Stimulated activated CD4-positive, alpha-beta T cell treated with anti-CD3 and anti-CD28 coated beads, TNF-alpha, amount 100 ng/mL, for 4 hours (primary cell): ENCODE data around the gene HCAR3.
"Not testable (repeated sequence)": the region's sequence is repeated elsewhere in the genome, so short reads cannot be mapped to it uniquely, and the experiment has no call there.

Experiments
- DNase-seq, 3 experiments: peaks; one replicate each; pipeline ENCODE4 v3.0.0-alpha.2; 2020; ENCODE audit warnings: low read depth in 3 of 3

Gene HCAR3

DNA sequence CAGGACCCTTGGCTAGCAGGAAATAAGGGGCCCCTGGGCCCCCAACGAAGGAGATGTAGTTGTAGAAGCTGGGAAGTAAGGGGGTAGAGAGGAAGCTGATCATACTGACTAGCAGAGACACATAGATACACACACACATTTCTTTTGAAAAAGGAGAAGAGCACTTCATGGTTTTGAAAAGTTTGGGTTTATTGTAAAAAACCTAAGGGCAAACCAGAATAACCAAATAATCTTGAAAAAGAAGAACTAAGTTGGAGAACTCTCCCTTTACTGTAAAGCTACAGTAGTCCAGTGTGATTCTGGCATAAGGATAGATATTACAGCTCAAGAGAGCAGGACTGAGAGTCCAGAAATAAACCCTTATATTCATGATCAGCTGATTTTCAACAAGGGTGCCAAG is 5.8 kb upstream of the HCAR3 start:
- DNase-seq = no peak

DNA sequence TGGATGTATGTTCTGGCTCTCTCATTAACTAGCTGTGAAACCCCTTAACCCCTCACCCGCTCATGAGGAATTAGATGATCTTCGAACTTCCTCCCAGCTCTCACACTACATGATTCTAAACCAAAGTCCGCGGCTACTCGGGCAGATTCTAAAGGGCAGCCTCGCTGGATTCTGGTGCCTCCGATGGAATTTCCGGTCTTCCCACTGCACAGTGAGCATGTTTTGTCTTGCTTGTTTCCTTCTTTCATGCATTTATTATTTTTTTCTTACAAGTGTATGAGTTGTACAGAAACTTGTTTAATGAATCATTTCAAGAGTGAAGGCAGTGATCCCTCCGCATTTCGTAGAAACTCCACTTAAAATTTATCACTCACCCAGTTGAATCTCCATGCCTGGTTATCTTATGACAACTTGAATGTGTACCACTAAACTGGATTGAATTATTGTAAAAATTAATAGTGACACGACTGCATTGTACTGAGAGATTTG is 4.5 kb upstream of the HCAR3 start:
- DNase-seq = no peak

DNA sequence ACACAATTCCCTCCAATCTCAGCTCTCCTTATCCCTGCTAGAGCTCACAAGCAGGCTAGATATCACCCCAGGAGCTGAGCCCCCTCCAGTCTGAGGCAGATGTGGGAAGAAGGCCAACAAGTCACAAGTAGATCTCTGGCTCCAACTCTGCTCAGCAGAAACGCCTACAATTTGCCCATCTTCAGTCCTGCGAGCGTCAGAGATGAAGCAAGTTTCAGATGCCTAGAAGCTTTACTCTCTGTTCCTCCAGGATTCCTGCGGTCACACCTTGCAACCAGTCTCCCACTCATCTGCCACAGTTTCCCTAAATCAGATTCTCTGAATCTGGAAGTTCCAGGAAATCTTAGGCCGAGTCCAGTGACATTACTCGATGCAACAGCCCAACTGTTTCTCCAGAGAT is 1.4 kb downstream of the HCAR3 start:
- DNase-seq = not testable (repeated sequence)

DNA sequence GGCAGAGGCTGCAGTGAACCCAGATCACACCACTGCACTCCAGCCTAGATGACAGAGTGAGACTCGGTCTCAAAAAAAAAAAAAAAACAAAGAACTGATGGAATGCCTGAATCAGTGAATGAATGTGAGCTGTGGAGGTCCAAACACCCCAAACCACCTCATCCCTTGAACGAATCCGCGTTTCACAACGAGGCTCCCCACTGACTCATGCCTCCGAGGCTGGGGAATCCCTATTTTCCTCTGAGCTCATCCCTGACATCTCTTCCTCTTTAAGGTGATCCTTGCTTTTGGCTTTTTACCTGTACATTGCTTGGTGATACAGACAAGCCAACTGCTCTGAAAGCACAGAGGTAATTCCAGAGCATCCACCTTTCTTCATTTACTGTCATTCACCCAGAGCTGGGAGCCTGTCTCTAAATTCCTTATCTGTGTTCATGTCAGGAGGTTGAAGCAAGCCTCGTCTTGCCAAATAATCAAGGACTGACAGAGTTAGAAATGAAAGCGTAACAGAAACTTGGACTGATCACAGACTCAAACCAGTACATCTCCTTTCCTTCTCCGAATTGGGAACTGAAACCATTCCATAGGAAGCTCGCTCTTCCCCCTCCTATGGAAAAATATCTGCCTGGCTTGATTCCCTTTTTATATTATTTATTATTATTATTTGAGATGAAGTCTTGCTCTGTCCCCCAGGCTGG is 3.0 kb downstream of the HCAR3 start:
- not testable (repeated sequence) for DNase-seq

DNA sequence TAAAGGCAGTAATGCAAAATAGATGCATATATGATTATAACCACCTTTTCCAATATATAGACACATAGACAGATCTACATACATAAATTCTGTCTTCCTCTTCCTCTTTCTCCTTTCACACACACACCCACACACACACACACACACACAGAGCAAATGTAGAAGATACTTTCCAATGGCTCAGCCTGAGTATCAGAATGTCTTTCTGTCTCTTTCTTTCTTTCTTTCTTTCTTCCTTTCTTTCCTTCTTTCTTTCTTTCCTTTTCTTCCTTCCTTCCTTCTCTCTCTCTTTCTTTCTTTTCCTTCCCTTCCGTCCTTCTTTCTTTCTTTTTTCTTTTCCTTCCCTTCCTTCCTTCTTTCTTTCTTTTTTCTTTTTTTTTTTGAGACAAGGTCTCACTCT is 5.3 kb downstream of the HCAR3 start:
- DNase-seq = not testable (repeated sequence)

DNA sequence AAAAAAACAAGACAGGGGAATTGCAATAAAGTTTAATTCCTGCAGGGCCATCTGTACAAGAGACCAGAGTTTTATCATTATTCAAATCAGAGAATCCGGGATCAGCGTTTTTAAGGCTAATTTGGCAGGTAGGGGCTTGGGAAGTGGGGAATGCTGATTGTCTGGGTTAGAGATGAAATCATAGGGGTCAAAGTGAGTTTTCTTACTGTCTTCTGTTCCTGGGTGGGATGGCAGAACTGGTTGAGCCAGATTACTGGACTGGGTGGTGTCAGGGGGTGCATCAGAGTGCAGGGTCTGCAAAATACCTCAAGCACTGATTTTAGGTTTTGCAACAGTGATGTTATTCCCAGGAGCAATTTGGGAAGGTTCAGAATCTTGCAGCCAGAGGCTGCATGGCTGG is 6.3 kb downstream of the HCAR3 start:
- not testable (repeated sequence) for DNase-seq

DNA sequence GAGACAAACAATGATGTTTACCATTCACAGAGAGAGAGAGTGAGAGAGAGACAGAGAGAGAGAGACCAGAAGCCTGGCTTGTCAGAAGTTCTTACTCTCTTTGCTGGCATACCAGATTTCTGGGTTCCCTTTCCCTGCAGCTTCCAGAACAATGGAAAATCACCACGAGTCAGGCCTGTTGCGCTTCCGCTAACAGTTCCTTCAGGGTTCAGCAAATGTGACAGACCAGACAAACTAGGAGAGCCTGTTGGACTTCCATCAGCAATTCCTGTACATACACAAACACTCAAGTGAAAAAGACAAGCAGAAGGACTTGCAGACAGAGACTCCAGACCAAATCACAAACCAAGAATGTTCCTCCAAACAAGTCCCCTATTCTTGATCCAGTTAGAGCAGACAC is 7.3 kb downstream of the HCAR3 start:
- DNase-seq = not testable (repeated sequence)

DNA sequence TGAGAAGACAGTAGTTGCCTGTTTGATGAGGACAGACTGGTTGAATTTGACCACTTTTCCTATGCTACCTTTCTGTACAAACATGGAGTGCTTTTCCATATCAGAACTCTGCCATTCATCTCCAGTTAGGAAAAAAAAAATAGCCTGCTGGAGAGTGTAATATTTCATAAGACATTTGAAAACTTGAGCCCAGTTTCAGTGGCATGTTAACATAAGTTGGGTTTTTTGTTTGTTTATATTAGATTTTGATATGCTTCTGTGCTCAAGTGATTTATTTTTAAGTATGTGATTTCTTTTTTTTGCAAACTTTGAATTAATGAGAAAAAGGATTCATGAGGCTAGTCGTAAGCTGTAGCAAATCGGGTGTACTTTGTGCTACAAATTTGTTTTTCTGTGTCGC is 12.8 kb downstream of the HCAR3 start:
- not testable (repeated sequence) for DNase-seq

DNA sequence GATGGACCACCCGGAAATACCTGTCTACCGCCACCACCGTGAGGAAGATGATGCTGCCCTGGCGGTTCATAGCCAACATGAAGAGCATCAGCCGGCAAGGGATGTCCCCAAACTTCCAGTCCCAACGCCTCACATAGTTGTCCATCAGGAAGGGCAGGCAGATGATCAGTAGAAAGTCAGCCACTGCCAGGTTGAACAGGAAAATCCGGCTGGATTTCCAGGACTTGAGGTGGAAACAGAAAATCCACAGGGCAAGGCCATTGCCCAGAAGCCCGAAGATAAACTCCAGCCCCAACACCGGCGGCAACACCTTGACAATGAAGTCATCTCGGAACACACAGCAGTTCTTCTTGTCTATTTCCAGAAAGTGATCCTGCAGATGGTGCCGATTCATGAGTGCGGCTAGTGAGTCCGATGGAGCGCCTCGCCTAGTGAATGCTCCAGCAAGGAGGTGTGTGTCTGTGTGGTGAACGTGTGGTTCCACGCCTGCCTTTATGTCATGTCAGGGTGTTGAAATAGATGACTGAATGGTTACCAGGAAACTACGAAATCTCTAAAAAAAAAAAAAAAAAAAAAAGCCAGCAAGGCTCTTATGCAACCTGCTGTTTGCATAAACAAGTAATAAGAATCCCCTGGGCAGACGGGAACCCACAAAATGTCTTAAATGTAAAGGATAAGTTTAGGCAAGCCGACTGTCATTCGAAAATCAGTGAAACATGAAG is 13.6 kb downstream of the HCAR3 start, which contains the start of gene HCAR2:
HCAR2 (minus strand) TSS at position 468 of the 722 bp plus-strand sequence; CDS start at position 394, 74 bp downstream.
- not testable (repeated sequence) for DNase-seq

DNA sequence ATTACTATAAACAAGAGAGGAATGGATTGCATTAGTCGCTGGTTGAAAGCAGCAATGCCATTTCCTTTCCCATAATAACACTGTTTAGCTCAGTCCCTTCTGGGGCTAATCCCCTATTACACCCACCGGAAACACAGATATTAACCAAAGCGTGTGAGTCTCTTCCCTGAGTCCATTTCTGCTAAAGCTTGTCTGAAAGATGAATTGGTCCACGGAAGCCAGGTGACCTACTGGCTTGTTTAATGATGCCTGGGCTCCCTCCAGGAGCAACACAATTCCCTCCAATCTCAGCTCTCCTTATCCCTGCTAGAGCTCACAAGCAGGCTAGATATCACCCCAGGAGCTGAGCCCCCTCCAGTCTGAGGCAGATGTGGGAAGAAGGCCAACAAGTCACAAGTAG is 15.1 kb downstream of the HCAR3 start:
- DNase-seq = not testable (repeated sequence)

DNA sequence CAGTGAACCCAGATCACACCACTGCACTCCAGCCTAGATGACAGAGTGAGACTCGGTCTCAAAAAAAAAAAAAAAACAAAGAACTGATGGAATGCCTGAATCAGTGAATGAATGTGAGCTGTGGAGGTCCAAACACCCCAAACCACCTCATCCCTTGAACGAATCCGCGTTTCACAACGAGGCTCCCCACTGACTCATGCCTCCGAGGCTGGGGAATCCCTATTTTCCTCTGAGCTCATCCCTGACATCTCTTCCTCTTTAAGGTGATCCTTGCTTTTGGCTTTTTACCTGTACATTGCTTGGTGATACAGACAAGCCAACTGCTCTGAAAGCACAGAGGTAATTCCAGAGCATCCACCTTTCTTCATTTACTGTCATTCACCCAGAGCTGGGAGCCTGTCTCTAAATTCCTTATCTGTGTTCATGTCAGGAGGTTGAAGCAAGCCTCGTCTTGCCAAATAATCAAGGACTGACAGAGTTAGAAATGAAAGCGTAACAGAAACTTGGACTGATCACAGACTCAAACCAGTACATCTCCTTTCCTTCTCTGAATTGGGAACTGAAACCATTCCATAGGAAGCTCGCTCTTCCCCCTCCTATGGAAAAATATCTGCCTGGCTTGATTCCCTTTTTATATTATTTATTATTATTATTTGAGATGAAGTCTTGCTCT is 16.4 kb downstream of the HCAR3 start:
- not testable (repeated sequence) for DNase-seq

DNA sequence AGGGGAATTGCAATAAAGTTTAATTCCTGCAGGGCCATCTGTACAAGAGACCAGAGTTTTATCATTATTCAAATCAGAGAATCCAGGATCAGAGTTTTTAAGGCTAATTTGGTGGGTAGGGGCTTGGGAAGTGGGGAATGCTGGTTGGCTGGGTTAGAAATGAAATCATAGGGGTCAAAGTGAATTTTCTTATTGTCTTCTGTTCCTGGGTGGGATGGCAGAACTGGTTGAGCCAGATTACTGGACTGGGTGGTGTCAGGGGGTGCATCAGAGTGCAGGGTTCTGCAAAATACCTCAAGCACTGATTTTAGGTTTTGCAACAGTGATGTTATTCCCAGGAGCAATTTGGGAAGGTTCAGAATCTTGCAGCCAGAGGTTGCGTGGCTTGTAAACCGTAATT is 19.7 kb downstream of the HCAR3 start:
- DNase-seq = not testable (repeated sequence)

DNA sequence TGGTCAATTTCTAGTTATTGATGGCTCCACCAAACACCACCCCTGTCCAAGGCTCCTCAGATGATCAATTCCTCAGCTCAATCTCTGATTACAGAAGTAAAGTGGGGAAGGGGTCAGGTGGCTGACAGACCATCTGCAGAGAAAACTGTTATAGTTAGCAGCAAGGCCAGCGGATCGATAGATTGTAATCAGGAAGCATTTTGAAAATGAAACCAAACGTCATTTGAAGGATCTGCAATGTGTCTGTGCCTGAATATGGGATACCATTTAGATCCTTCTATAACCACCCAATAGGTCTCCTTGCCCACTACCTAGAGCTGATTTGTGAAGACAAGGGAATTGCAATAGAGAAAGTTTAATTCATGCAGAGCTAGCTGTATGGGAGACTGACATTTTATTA is 25.0 kb downstream of the HCAR3 start:
- DNase-seq = no peak

DNA sequence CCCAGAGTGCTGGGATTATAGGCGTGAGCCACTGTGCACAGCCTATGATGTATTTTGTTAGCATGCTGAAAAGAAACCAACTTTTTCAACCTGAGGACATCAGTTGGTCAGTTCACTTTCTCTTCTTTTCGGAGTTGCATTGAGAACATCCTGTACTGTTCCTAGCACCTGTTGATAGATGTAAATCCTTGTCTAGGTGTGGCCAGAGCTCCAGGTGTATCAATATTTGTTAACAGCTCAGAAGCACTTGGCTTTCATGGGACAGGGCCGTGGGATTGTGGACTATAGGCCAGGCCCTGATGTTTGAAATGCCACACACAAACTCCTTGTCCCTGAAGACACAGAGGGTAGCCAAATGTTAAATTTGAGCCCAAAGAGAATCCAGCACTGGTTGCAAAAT is 28.3 kb downstream of the HCAR3 start:
- no peak for DNase-seq

DNA sequence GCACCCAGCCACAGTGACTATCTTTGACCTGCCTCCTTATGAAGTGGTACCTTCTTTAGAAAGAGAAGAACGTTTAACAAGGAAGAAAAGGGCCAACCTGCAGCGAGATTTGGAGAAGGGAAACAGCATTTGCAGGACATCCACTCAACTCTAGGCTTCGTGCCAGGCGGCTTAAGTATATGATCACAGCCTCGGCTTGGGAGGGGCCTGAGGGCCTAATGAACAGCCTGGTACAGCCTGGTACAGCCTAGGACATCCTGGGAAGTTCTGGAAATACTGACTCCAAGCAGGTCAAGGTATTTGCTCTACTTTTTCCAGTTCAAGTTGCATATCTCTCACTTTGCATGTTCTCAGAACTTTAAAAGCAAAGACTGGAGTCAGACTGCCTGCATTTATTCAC is 29.5 kb downstream of the HCAR3 start:
- DNase-seq = no peak

DNA sequence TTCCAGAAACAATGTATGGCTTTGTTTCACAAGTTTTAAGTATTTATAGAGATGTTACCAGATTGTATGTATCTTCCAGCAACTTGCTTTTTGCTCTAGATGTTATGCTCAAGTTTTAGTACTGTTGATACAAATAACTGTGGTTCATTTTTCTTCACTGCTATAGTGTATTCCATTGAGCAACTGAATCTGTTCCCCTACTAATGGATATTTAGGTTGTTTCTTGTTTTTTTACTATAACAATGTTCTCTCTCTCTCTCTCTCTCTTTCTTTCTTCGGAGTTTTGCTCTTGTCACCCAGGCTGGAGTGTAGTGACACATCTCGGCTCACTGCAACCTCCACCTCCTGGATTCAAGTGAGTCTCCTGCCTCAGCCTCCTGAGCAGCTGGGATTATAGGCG is 30.1 kb downstream of the HCAR3 start:
- DNase-seq = no peak

DNA sequence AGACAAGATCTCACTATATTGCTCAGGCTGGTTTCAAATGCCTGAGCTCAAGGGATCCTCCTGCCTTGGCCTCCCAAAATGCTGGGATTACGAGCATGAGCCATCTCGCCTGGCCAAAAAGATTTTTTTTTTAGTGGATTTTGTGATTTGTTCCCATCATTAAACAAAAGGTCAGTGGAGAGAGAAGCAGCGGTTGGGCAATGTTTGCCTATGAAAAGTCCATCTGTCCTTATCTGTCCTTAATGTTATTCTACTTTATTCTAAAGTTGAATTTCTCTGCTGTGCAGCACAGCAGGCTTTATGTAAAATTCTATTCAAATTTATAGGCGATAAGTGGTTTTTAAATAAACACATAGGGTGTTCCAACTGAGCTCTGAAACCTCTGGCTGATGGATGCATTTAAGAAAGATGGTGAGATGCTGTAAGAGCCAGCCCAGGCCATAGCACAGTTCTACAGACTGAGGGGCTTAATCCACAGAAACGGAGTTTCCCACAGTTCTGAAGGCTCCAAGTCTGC is 32.3 kb downstream of the HCAR3 start:
- DNase-seq = no peak

DNA sequence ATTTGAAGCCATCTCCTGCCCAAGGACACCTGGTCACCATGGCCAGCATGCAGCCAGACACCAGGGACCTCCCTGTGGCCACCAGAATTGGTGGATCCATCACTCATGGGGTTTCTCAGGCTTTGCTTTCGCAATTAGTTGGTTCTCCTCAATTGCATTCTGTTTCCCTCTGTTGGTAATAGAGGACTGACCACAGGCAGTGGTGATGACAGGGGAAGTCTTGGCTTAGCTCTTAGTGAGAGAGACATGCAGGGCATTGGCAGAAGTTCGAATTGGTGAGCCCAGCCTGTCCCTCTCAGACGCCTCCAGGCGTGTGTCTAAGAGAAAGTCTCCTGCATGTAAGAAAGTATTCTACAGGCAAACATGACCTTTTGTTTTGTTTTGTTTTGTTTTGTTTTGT is 34.8 kb downstream of the HCAR3 start:
- DNase-seq = no peak

DNA sequence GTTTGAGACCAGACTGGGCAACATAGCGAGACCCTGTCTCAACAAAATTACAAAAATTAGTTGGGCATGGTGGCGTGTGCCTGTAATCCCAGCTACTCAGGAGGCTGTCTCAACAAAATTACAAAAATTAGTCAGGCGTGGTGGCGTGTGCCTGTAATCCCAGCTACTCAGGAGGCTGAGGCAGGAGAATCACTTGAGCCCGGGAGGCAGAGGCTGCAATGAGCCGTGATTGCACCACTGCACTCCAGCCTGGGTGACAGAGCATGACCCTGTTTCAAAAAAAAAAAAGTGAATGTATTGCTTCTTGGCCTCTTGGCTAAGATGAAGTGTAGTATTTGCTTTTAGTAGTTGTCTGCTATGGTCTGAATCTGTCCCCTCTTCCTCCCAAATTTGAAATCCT is 35.6 kb downstream of the HCAR3 start:
- DNase-seq = not testable (repeated sequence)

DNA sequence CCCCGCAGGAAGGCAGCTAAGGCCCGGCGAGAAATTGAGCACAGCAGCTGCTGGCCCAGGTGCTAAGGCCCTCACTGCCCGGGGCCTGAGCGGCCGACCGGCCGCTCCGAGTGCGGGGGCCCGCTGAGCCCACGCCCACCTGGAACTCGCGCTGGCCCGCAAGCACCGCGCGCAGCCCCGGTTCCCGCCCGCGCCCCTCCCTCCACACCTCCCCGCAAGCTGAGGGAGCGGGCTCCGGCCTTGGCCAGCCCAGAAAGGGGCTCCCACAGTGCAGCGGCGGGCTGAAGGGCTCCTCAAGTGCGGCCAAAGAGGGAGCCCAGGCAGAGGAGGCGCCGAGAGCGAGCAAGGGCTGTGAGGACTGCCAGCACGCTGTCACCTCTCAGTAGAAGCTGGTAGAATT is 39.8 kb downstream of the HCAR3 start:
- DNase-seq = not testable (repeated sequence)

DNA sequence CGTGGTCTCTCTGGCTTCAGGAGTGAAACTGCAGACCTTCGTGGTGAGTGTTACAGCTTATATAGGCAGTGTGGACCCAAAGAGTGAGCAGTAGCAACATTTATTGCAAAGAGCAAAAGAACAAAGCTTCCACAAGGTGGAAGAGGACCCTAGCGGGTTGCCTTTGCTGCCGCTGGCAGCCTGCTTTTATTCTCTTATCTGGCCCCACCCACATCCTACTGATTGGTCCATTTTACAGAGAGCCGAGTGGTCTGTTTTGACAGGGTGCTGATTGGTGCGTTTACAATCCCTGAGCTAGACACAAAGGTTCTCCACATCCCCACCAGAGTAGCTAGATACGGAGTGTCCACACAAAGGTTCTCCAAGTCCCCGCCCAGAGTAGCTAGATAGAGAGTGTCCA is 40.6 kb downstream of the HCAR3 start:
- not testable (repeated sequence) for DNase-seq

DNA sequence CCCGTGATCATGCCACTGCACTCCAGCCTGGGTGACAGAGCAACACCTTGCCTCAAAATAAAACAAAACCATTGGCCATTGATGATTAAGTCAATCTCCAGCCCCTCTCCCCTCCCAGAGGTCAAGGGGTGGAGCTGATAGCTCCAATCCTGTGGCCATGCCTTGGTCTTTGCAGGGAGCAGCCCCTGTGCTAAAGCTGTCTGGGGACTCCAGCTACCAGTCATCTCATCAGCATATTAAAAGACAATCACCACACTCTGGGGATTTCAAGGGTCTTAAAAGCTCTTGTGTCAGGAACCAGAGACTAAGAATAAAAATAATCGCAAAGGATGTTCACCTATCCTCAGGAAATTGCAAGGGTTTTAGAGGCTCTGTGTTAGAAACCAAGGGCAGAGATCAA is 44.1 kb downstream of the HCAR3 start:
- DNase-seq = no peak
